Measurements from ENCODE around the gene FBF1.
"Not testable (repeated sequence)": the region's sequence is repeated elsewhere in the genome, so short reads cannot be mapped to it uniquely, and the experiment has no call there.

FBF1 gene

GRCh38 chr17:75888484-75888883, 52.4 kb downstream of the FBF1 start:
- Mint-ChIP-seq H3K4me3 (no peak overlapping the region), H3K4me1 (no peaks in the 10 kb centered on the region), H3K27me3 (ENCODE audit: low read depth) (peaks cover 3% of the 10 kb centered on the region), H3K27ac (no peak overlapping the region), H3K9me3 (no peaks in the 10 kb centered on the region), H3K36me3 (ENCODE audit: low read depth) (peaks cover 6% of the 10 kb centered on the region)
- TF ChIP-seq, protein P1, sequence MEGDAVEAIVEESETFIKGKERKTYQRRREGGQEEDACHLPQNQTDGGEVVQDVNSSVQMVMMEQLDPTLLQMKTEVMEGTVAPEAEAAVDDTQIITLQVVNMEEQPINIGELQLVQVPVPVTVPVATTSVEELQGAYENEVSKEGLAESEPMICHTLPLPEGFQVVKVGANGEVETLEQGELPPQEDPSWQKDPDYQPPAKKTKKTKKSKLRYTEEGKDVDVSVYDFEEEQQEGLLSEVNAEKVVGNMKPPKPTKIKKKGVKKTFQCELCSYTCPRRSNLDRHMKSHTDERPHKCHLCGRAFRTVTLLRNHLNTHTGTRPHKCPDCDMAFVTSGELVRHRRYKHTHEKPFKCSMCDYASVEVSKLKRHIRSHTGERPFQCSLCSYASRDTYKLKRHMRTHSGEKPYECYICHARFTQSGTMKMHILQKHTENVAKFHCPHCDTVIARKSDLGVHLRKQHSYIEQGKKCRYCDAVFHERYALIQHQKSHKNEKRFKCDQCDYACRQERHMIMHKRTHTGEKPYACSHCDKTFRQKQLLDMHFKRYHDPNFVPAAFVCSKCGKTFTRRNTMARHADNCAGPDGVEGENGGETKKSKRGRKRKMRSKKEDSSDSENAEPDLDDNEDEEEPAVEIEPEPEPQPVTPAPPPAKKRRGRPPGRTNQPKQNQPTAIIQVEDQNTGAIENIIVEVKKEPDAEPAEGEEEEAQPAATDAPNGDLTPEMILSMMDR (IDR thresholded peaks at IDR 0.05; ENCODE audit: unreplicated experiment in 3 of 3), result no peak

- H3K9me3 Mint-ChIP-seq; H3K36me3 Mint-ChIP-seq (ENCODE audit: low read depth); H3K27ac Mint-ChIP-seq; H3K4me3 Mint-ChIP-seq; H3K4me1 Mint-ChIP-seq: not testable (repeated sequence)
- peaks cover 10% of the 10 kb centered on the region for H3K27me3 Mint-ChIP-seq (ENCODE audit: low read depth)
Observed at GRCh38 chr17:75885860-75886259, 55.0 kb downstream of the FBF1 start.

DNA sequence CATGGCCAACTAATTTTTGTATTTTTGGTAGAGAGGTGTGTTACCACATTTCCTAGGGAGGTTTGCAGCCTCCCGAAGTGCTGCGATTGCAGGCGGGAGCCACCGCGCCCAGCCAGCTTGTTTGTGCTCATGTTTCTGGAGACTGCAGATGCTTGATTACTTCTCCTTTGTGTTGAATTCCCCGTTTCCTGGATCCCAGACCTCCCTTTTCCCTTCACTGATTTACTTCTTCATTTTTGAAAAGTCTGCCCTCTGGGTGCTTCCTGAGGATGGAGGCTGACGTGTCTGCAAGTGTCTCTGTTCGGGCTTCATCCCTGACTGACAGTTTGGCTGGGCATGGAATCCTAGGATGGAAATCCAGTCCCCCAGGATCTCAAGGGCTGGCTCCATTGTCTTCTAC, 55.4 kb downstream of the FBF1 start:
- H3K27ac Mint-ChIP-seq, result no peak overlapping the region

GRCh38 chr17:75881678-75882454, 59.0 kb downstream of the FBF1 start:
- H3K27me3 Mint-ChIP-seq (ENCODE audit: low read depth), result peaks cover 37% of the 10 kb centered on the region
- no peak overlapping the region for H3K4me3 Mint-ChIP-seq
- no peaks in the 10 kb centered on the region for H3K36me3 Mint-ChIP-seq (ENCODE audit: low read depth)
- no peak overlapping the region for H3K27ac Mint-ChIP-seq
- H3K9me3 Mint-ChIP-seq, result no peaks in the 10 kb centered on the region
- peaks cover 9% of the 10 kb centered on the region for H3K4me1 Mint-ChIP-seq
- TF ChIP-seq, protein P1 (IDR thresholded peaks at IDR 0.05; ENCODE audit: unreplicated experiment in 3 of 3), result no peak

More for the DNA sequence above, 55.4 kb downstream of the FBF1 start:
- H3K27me3 Mint-ChIP-seq (ENCODE audit: low read depth), result peaks cover 15% of the 10 kb centered on the region
- H3K4me3 Mint-ChIP-seq, result no peak overlapping the region
- H3K9me3 Mint-ChIP-seq, result no peaks in the 10 kb centered on the region
- no peaks in the 10 kb centered on the region for H3K4me1 Mint-ChIP-seq
- TF ChIP-seq, protein P1 (IDR thresholded peaks at IDR 0.05; ENCODE audit: unreplicated experiment in 3 of 3), result no peak
- H3K36me3 Mint-ChIP-seq (ENCODE audit: low read depth), result peaks cover 4% of the 10 kb centered on the region

DNA sequence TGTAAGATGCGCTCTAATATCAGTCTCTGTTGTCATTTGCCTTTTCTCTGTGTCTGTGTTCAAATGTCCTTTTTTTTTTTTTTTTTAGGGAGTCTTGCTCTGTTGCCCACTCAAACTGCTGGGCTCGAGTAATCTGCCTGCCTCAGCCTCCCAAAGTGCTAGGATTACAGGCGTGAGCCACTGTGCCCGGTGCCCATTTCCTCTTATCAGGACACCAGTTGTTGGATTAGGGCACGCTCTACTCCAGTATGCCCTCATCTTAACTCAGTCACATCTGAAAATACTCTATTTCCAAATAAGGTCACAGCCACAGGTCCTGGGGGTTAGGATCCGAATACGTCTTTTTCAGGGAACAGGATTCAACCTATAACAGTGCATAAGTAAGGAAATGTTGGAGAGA, 60.6 kb downstream of the FBF1 start:
- peak overlapping the region; percentile 29 to 60 (median 60) for H3K4me3 Mint-ChIP-seq
- peaks cover 45% of the 10 kb centered on the region for H3K27me3 Mint-ChIP-seq (ENCODE audit: low read depth)
- no peaks in the 10 kb centered on the region for H3K36me3 Mint-ChIP-seq (ENCODE audit: low read depth)
- H3K9me3 Mint-ChIP-seq, result no peaks in the 10 kb centered on the region
- TF ChIP-seq, protein P1 (IDR thresholded peaks at IDR 0.05; ENCODE audit: unreplicated experiment in 3 of 3), result no peak
- H3K4me1 Mint-ChIP-seq, result peaks cover 14% of the 10 kb centered on the region
- H3K27ac Mint-ChIP-seq, result peak overlapping the region in 1 of 3 experiments; percentile 61

- Mint-ChIP-seq H3K27me3 (ENCODE audit: low read depth) (peaks cover 45% of the 10 kb centered on the region), H3K4me1 (peaks cover 14% of the 10 kb centered on the region), H3K36me3 (ENCODE audit: low read depth) (no peaks in the 10 kb centered on the region), H3K9me3 (no peaks in the 10 kb centered on the region), H3K4me3 (peak within 1 kb of the TSS; percentile 76 to 92 (median 83)), H3K27ac (peak within 1 kb of the TSS; percentile 36 to 89 (median 84))
- TF ChIP-seq, protein P1 (IDR thresholded peaks at IDR 0.05; ENCODE audit: unreplicated experiment in 3 of 3), result no peak
Observed at GRCh38 chr17:75878174-75878998, 62.5 kb downstream of the FBF1 start, which contains the start of gene TRIM47. Gene TRIM47, minus strand, starts transcription at chr17:75878581. Its CDS starts 33 bp downstream, at chr17:75878548.

All from nephron (organoid).